NCI-H1436 (cell line): ENCODE data around the gene CRNKL1.

ENCODE experiments used
- DNase-seq: peaks from one replicate; lab custom pipeline; 2025; lab: John Stamatoyannopoulos, UW

Gene CRNKL1

DNA sequence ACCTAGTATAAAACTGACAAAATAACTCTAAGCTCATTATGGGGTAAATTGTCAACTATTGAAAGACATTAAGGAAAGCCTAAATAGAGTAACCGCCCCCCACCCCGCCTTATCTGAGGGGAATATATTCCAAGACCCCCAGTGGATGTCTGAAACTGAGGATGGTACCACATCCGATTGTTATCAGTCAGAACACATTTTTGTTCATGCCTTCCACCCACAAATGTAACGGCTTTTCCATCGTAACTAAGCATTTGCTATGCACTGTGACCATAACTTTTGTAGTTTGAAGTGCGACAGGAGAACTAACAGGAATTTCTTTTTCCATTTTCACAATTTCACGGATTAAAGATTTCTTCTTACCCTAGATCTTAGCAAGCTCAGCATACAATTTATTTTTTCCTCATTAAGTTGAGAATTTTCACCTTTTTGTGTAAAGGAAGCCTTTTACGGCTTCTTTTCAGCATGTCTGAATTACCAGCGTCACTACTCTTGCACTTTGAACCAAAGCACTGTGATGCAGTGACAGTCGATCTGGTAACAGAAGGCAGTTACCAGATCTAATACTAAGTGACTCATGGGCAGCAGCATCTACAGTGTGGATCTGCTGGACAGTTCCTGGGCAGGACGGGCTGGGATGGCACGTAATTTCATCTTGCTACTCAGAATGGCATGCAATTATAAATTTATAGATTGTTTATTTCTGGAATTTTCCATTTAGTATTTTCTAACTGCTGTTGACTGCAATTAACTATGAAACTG is 11.9 kb upstream of the CRNKL1 start:
- no peak for DNase-seq

DNA sequence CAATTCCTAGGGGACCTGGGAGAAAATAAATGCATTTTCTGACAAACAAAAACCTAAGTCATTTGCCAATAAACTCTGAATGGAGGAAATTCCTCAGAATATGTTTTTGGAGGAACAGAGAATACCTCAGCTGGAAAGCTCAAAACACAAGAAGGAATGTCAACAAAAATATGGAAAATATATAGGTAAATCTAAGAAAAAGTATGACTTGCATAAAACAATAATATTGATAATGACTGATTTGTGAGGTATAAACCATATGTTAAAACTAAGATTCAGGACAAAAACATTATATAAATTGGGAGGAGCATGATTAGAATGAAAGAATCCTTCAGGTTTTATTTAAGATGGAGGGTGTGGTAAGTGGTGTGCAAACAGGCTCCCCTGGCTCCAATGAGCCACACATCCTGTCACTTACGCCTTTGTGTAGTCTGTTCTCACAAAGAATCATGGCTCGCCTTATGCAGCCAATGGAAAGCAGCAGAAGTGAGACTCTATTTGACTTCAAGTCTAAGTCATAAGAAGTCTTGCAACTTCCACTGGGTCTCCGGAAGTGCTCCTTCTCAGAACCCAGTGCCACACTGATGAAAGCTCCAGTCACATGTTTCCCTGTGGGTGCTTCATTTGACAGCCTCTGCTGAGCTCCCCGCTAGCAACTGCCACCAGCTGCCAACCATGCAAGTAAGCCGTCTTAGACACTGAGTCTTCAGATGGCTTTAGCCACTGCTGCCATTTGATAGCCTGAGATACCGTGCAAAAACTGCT is 8.2 kb upstream of the CRNKL1 start:
- no peak for DNase-seq

DNA sequence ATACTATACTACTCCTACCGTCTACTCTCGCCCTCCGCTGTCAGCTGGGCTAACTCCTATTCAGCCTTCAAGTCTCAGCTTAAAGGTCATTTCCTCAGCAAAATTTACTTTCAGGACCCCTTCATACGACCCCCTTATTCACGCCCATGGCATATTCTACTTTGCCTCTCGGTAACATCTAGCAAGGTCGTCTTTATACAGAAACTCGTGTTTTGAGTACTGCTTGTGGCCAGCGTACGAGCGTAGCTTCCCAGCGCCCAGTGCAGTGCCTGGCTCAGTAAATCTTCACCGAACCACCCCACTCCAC is 546 bp downstream of the CRNKL1 start:
- DNase-seq: no peak

DNA sequence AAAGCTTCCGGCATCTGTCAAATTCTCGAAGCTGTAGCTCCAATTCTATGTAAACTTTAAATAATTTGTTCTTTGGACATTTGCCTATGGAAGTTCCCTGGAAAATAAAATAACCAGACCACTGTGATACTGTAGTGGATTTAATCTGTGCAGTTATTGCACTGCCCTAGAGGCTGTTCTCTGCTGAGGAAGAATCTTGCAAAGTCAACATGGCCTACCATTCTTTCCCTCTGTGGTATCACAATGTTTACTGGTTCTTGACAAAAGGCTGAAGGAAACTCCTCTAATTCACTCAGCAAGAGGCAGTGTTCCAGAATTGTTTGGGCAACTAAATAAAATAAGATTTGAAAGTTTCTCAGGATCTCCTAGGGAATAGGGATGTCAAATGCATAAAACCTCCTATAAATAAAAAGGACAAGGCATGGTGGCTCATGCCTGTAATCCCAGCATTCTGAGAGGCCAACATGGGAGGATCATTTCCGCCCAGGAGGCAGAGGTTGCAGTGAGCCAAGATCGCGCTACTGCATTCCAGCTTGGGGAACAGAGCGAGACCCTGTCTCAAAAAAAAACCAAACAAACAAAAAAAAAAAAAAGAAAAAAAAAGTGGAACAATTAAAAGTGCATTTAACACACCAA is 12.4 kb downstream of the CRNKL1 start:
- no peak for DNase-seq

DNA sequence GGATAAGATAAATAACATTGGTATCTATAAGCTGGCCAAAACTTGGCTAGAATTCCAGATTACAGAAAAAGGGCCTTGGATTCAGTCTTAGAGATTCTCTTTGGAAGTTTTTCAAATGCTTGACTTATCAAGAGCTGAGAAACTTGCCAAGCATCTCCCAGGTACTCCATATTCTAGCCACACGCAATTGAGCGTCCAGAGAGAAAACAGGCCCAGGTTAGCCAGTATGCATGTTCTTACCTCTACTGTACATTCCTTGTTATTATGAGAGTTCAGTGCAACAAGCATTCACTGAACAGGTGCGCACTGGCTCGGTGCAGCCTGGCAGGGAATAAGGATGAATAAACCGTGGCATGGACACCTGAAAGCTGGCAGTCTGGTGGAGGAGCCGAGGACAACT is 13.7 kb downstream of the CRNKL1 start:
- no peak for DNase-seq

DNA sequence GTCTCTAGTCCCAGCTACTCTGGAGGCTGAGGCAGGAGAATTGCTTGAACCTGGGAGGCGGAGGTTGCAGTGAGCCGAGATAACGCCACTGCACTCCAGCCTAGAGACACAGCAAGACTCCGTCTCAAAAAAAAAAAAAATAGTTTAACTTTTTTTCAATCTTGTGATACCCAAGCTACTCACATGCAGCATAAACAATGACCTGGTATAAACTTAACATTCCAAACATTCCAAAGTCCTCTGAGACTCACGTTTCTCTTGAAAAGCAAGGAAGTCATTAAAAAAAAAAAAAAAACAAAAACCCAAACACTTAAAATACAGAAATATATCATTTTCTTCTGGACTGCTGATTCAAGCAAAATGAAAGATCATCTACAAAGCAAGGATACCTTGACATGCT is 14.3 kb downstream of the CRNKL1 start:
- no peak for DNase-seq

DNA sequence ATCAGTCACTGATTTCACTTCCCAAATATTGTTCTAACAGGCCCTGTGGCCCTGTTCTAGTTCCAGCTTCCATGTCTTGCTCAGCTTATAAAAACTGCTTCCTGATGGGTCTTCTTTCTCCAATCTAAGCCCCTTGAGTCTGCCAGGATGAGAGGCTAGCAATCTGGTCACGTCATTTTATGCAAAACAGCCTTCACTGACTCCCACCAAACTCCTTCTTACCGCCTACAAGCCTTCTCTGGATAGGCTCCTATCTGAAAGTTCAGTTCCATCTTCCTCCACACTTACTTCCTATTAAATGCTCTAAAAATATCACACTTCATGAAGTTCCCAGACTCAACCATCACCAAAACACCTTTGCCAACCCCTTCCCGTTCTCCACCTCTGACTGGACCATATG is 15.5 kb downstream of the CRNKL1 start:
- DNase-seq: no peak

DNA sequence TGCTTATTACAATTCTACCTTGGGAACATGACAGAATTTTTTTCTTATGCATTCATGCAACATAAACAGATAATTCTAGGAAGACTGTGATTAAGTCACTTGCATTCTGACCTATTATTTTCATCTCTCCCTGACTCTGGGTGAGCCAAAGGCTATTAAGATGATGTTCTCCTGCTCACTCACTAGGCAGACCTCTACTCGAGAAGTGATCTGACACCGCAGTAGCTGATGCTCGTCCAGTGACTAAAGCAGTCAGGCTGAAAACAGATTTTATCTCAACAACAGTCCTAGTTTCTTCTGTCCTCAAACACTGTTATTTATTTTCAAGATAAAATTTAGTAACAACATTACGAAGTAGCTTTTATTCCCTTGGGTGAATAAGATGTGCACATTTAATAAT is 17.8 kb downstream of the CRNKL1 start:
- DNase-seq: no peak

DNA sequence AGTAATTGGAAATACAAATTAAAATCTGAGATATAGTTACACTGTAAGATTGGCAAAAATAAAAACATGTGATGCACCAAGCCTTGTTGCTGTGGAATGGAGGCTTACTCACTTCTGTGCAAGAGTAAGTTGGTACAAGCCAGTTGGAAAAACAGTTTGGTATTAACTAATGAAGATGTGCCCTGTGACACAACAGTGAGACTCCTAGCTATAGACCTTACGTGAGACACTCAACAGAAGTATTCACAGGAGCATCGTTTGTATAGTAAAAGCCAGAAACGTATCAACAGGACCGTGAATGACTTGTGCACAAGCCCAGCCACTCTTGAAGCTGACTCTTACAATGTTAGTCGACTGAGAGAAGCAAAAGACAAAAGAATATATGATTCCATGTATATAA is 20.5 kb downstream of the CRNKL1 start:
- no peak for DNase-seq

DNA sequence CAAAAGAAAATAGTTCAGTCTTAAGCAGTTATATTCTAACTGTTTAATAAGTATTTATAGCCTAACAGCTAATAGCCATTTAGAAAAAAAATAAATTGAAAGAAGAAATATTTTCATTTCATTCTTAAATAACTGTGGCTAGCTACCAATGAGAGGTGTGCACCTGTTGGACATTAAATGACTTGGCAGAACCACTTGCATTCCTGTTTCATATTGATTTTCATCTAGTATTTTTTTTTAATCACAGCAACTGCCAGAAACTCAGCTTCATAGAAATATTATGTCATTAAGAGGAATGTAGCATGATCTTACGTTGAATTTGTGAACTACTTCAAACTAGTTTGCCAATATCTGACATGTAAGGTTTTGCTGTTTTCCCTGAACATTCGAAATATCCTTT is 25.0 kb downstream of the CRNKL1 start:
- DNase-seq: no peak

DNA sequence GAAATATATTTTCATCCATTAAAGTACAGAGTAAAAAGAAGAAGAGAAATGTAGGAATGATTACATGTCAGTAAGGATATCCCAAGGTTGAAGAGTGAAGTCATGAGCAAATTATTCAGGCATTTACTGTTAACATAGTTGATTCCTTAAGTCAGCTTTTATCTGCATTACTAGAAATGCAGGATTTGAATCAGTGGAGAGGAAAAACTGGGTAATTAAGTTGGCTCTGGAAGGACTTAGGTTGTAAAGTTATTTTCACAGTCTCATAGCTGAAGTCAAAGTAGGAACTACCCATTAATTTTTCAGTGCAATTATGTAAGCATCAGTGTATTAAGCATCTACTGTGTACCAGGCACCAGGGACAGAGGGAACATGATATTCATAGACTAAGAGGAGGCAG is 27.3 kb downstream of the CRNKL1 start:
- no peak for DNase-seq

DNA sequence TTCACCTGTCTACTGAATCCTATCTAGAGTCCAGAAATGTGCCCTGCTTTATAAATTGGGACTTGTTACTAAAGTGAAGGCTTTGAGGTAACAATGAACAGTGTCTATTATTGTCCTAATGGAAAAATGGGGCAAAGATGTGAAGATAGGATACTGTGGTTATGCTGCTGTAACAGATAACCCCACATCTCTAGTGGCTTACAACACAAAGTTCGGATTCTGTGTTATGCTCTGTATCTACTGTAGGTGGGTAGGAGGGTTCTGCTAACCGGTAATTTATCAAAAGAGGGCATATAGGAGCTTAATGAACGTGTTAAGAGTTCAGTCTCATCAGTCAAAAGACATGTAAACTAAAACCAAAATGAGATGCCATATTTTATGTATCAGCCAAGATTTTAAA is 28.9 kb downstream of the CRNKL1 start:
- no peak for DNase-seq

DNA sequence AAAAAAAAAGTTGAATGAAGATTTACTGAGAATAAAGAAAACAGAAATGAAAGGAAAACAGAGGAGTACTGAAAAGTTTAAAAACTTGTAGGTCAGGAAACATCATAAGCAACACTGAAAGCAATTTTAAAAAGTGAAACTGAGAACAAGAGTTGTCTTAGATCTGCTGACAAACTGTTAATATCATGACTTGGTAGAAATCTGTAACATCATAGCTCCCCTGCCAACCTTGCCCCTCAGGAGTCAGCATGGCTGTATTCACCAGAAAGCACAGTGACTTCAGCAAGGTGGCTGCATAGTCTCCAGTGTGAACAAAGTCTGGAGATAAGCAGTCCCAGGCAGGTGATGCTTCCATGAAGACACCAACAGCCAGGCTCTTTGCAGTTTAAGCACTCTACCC is 29.8 kb downstream of the CRNKL1 start:
- no peak for DNase-seq

DNA sequence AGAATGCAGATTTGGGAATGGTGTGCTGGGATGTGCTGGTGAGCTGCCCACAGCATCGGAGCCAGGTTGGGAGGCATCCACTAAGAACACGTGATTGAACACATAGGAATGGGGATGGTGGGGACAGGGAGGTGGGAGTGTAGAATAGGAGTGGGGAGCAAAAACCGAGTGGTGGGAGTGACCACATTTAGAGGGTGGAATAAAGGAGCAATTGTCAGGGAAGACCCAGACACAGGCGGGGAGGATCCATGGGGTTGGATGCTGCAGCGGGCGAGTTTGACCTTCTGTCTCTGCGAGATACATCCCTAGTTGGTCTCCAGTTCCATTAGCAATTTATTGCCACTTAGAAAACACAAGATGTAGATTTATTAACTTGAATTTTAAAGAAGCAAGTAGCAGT is 30.4 kb downstream of the CRNKL1 start:
- DNase-seq: no peak

DNA sequence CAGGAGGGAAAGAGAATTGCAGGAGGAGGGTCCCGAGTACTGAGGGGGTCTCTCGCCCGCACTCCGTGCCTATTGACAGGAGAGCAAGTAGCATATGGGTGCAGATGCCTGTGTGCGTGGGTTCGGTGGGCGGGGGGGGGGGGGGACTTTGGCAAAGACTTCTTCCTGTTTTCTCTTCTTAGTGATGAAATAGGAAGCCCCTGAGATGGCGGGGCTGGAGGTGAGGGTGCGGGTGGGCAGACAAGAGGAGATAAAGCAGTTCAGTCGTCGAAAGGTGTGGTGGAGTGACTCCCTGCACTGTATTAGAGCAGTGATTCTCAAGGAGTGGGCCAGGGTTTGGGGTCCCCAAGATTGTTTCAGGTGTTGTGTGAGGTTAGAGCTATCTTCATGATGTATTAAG is 31.4 kb downstream of the CRNKL1 start:
- no peak for DNase-seq

DNA sequence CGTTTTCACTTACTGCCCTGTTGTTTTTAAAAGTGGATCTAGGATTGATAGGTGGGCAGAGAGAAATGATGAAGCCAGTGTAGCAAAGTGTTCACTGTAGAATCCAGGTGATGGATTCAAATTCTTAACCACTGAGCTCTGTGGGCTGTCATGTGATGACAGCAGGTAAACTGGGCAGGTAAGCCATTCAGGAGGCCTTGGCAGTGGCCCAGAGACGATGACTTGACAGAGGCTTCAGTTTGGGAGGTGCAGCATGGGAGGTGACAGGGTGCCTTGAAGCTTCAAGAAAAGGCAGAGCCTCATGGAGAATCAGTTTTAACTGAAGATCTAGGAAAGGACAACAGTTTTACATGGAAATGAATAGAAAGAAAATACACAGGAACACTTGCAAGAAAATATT is 33.1 kb downstream of the CRNKL1 start:
- DNase-seq: no peak

DNA sequence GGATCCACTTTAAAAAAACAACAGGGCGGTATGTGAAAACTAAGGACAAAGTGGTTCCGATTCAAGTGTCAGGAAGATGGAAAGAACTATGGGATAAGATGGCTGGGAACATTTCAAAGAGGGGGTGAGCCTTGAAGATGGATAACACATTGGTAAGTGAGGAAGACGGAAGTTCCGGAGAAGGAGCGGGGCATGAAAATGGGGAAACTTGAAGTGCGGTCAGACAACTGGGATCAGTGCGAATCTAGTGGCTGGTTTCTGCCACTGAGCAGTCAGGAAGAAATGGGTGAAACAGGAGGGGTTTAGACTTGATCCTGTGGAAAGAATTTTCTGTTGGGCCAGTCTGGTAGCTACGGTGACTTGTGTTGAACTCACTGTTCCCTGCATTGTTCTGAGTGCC is 33.9 kb downstream of the CRNKL1 start:
- no peak for DNase-seq

DNA sequence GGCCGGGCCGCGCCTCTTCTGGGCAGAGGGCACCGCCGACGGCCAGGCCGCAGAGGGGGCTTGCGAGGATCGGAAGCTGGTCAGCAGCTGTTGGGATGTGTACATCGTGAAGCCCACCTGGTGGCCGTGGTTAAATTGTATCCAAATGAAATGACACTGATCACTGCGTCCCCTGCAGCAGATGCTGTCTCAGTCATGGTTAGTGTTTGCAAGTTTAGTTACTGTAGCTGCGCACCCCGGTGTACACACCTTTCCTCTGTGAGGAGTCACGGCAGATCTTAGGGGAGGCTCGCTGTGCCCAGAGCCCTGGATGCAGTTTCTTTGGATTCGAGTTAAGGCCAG is 34.5 kb downstream of the CRNKL1 start:
- DNase-seq: no peak

DNA sequence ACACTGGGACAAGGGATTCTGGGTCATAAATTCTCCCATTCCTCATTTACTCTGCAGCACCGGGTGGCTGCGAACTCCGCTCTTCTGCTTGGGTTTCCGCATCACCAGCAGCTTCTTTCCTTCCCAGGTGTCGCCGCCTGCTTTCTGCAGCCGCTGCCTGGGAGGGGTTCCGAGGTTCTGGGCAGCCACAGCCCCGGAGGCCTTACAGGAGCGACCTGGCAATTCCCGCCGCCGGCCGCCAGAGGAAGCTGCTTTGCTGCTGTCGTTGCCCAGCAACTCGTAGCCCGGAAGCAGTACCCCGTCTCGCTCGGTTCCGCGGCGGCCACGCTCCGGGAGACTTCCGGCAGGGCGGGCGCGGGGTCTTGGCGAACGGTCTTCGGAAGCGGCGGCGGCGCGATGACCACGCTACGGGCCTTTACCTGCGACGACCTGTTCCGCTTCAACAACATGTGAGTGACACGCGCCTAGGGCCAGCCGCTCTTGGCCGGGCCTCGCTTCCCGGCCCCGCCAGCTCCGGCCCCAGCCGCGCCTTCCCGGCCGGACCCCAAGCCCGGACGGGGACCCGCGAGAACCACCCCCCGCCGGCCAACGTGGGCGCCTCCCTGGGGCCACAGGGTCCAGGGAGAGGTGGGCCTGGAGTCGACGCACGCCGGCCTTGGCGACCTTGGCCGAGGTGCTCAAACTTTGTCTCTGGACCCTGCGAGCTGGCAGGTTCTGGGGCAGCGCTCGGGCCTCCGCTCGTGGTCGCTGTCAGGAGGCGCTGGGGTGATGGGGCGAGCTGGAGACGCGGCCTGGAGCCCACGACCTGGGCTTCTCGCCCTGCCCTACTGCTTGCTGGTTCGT is 35.0 kb downstream of the CRNKL1 start, which contains the start of gene NAA20:
NAA20 (plus strand) TSS at position 362 of the 843 bp plus-strand sequence; CDS start at position 397, 35 bp downstream.
- peak; percentile 89 for DNase-seq

DNA sequence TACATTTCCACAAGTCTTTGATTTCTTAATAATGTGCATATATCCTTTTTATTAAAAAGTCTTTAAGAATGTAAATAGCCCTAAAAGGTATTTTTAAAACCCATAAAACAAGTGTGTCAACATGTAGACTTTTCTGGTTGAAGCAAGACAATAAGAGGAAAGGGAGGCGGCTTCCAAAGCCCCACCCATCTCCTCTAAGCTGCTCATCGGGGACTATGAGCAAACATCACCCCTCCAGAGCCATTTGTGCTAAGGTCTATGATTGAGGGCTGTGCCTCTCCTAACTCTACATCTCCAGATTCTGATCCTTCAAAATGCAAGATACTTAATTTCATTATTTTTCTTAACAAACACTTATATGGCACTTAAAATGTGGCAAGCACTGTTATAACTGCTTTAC is 37.6 kb downstream of the CRNKL1 start:
- peak; percentile 4 for DNase-seq

DNA sequence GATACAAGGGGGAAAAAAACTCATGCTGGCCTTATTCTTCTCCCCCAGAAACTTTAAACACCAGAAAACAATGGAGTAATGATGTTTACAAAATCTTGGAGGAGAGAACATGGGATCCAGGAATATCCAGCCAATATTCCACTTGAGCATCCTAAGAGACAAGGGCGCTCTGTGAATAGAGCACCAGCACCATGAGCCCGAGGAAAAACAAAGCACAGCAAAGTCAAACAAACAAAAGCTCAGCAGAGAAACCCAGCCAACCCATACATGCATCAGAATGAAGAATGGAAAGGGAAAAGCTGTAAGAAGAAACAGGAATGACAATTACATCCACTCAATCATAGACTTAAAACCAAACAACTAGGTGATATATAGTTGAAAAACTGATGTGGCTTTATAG is 39.7 kb downstream of the CRNKL1 start:
- DNase-seq: no peak
